Lung (tissue), 12 donors: Measurements from ENCODE around the gene GNAZ. TPM values are rescaled to one million over a fixed set of nuclear protein-coding genes. Genes with fewer than 3 reads are reported as not detected.

Experiments
- ATAC-seq: fragments of 200-7000 bp; cut with Tn5 transposase; one replicate; pipeline ENCODE4 v1.9.1; 2020; ENCODE audit warnings: moderate number of reproducible peaks; ENCODE audit not compliant: insufficient read depth, low FRiP score
- DNase-seq, 3 donors: peaks; one replicate each; pipeline ENCODE4 v3.0.0-alpha.2; 2013 to 2017
- H3K27ac ChIP-seq, 2 donors: one replicate each; pipeline ENCODE4 v1.5.1; 2013; ENCODE audit warnings: mild to moderate bottlenecking in 2 of 2, moderate library complexity in 2 of 2, control low read depth in 1 of 2, inconsistent platforms in 1 of 2, low read depth in 1 of 2, low read length in 1 of 2
- H3K27me3 ChIP-seq, 3 donors: one replicate each; pipeline ENCODE4 v1.5.1; 2013; ENCODE audit warnings: low read length in 2 of 3; ENCODE audit not compliant: control insufficient read depth in 3 of 3, insufficient read depth in 3 of 3
- H3K36me3 ChIP-seq, 4 donors: one replicate each; pipeline ENCODE4 v1.5.1; 2013; ENCODE audit warnings: low read length in 4 of 4, mild to moderate bottlenecking in 1 of 4, moderate library complexity in 1 of 4; ENCODE audit not compliant: control insufficient read depth in 4 of 4, insufficient read depth in 4 of 4
- H3K4me1 ChIP-seq, 5 donors: one replicate each; pipeline ENCODE4 v1.5.1; 2013; ENCODE audit warnings: low read length in 5 of 5, mild to moderate bottlenecking in 2 of 5, moderate library complexity in 1 of 5; ENCODE audit not compliant: control insufficient read depth in 5 of 5, insufficient read depth in 5 of 5
- H3K4me3 ChIP-seq: one replicate; pipeline ENCODE4 v1.5.1; 2013; ENCODE audit warnings: mild to moderate bottlenecking, control low read depth, moderate library complexity
- H3K9ac ChIP-seq, 2 donors: one replicate each; pipeline ENCODE4 v1.5.1; 2013; ENCODE audit warnings: low read length in 2 of 2, control low read depth in 1 of 2; ENCODE audit not compliant: insufficient read depth in 1 of 2
- H3K9me3 ChIP-seq, 4 donors: one replicate each; pipeline ENCODE4 v1.5.1; 2013; ENCODE audit warnings: low read length in 3 of 4, mild to moderate bottlenecking in 1 of 4, moderate library complexity in 1 of 4; ENCODE audit not compliant: control insufficient read depth in 4 of 4, insufficient read depth in 3 of 4
- CTCF ChIP-seq: IDR thresholded peaks from 2 replicates; pipeline ENCODE4 v1.5.1; 2012; ENCODE audit warnings: mild to moderate bottlenecking; ENCODE audit errors: control extremely low read depth, extremely low read depth
- WGBS, 2 donors: extraction: QIAGEN DNeasy Blood & Tissue Kit; methylation state at CpG; one replicate each; pipeline ENCODE4 v1.1.7; 2013; 5-methylcytosine and 5-hydroxymethylcytosine counted together
- polyA plus RNA-seq, 2 donors: library from polyadenylated mRNA; stranded (reverse); fragments of 200-250 nt; gene quantifications; one replicate each; pipeline ENCODE4 v1.2.1, GENCODE V29; 2013
- total RNA-seq, 2 donors: library from RNA; depleted of rRNA in 1 of 2; stranded (reverse); fragments of >200 nt in 1 of 2; gene quantifications; one replicate each; pipeline ENCODE4 v1.2.1, GENCODE V29; 2014 to 2021
- donor health status: control.
- donor health status: control.
- donor health status: Bipolar disorder and iron deficiency.
- donor health status: healthy.
- donor health status: DM: yes; HTN: yes; CAD: no.

GNAZ gene
- total and polyA plus RNA-seq, 4 donors: 0.77 to 5.0 (median 2.3) TPM

DNA sequence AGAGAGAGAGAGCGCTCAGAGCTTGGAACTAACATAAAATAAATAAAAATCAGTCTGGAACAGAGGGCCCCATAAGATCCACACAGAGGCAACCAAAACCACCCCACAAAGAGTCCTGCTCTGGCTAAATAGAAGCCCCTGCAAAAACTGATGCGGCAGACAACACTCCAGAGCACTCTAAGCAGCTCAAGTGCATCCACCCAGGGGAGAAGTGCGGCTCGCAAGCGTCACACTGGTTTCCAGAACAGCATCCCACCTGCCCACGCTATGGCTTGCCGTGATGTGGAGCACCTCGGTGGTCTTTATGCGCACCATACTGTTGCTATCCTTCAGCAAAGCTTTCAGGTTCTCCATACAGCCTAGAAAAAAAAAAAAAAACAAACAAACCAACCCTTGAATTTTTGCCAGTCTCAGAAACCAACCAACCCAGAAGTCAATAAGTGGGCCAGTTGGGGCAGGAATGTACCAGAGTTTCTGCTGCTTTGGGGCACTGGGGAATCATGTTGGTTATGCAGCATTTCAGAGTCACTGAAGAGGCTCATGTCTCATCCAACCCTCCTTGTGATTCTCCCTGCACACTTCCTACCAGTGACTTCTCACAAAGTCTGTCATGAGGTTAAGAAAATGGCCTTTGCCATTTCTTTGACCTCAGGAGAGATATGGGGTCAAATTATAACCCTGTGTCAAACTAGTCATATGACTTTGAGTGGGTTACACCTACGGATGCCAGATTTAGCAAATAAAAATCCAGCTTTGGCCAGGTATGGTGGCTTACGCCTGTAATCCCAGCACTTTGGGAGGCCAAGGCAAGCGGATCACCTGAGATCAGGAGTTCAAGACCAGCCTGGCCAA, 68.5 kb downstream of the GNAZ start:
- TF ChIP-seq CTCF: no peak
- no peaks in the 10 kb centered on the region for H3K27me3 ChIP-seq
- H3K36me3 ChIP-seq: no peaks in the 10 kb centered on the region
- peaks cover 0 to 9% (median 0%) of the 10 kb centered on the region in 5 donors for H3K4me1 ChIP-seq
- H3K4me3 ChIP-seq: no peak overlapping the region
- ATAC-seq (no peak), DNase-seq (no peak)
- no peak overlapping the region for H3K27ac ChIP-seq
- no peaks in the 10 kb centered on the region for H3K9me3 ChIP-seq
- WGBS, 2 donors: 92 to 94% methylated on average over 12 of the region's 12 CpGs
- no peak overlapping the region for H3K9ac ChIP-seq

DNA sequence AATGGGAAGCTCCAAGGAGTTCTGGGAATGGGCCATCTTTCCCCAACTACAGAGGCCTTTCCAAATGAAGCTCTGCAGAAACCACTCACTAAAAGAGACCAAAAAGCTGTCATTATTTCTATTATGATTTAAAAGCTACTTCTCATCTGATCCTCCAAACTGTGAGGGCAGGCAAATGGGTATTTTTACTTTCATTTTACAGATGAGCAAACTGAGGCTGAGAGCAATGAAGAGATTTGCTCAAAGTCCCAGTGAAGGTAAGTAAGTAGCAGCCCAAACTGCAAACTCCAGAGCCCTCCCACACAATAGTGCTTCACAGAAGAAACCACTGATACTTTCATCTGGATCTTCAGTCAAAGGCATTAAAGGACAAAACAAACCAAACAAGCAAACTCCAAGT, 70.1 kb downstream of the GNAZ start:
- ATAC-seq: no peak
- no peak for DNase-seq
- no peak for TF ChIP-seq CTCF
- Histone ChIP-seq H3K36me3 (no peaks in the 10 kb centered on the region), H3K27me3 (no peaks in the 10 kb centered on the region), H3K4me1 (peaks cover 0 to 12% (median 2%) of the 10 kb centered on the region in 5 donors), H3K9me3 (no peaks in the 10 kb centered on the region), H3K27ac (no peak overlapping the region), H3K4me3 (no peak overlapping the region), H3K9ac (no peak overlapping the region)

GRCh38 chr22:23142546-23143105, 72.3 kb downstream of the GNAZ start:
- Histone ChIP-seq H3K4me3 (no peak overlapping the region), H3K27ac (no peak overlapping the region), H3K27me3 (no peaks in the 10 kb centered on the region), H3K4me1 (peaks cover 0 to 26% (median 2%) of the 10 kb centered on the region in 5 donors), H3K36me3 (no peaks in the 10 kb centered on the region), H3K9me3 (no peaks in the 10 kb centered on the region), H3K9ac (no peak overlapping the region)
- ATAC-seq (no peak), DNase-seq (no peak)
- 85 to 88% methylated on average over 9 of the region's 9 CpGs for WGBS, 2 donors
- TF ChIP-seq CTCF: no peak
